ENCODE data around the gene TPSAB1. TPM values are rescaled to one million over a fixed set of nuclear protein-coding genes. Genes with fewer than 3 reads are reported as not detected.
"Not testable (repeated sequence)": the region's sequence is repeated elsewhere in the genome, so short reads cannot be mapped to it uniquely, and the experiment has no call there.

Gene TPSAB1
- total RNA-seq, 1 experiment from 2014 or later: not detected

DNA sequence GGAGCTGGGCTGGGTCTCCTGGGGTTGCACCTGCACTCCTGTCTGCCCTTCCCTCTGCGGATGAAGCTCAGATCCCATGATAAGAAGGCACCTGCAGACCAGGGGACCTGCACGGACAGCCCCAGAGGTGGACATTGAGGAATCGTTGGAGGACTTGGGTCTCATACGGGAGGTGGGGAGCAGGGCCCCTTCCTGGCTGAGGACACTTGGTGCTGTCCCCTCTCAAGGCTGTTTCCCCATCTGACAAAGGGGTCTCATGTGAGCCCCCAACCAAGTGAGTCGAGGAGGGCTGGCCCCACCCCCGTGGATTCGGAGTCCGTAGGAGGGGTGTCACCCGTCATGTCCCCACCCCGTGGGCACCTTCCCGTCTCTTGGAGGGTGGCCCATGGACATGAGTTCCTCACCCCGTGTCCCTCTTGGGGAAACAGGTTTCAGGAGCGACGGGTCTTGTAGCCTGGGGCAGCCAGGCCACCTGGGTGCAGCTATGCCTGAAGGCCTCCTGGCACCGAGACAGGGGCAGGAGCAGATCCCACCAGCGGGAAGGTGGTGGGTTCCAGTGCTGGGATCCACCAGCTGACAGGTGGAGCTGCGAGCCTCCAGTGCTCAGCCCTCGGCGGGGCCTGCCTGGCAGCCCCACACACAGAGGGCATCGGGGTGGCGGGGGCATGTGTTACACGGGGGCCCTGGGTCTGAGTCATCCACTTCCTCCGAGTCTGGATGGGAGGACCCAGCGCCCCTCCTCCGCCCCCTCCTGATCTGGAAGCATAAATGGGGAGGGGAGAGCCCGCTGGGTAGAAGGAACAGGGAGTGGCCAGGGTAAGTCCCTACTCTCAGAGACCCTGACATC, 15.0 kb downstream of the TPSAB1 start, which contains the start of gene TPSD1:
Gene TPSD1 (plus strand): TSS at position 794 of the 847 bp plus-strand sequence. CDS start 212 bp downstream, outside the sequence.
- H3K9me3 ChIP-seq (ENCODE audit: control insufficient read depth, insufficient read depth, low read depth, low read length); ATAC-seq; in situ Hi-C loops (cut with HindIII; ENCODE audit: low pct_unique_long_range_greater_than_20kb, low sequenced_read_pairs); BruUV-seq (replicated peaks); intact Hi-C loops (cut with micrococcal nuclease; ENCODE audit: unreplicated experiment); H3K4me1 ChIP-seq (ENCODE audit: control insufficient read depth, insufficient read depth, low read length); CTCF ChIA-PET; H3K27me3 ChIP-seq (ENCODE audit: control insufficient read depth, insufficient read depth, low read length); H3K36me3 ChIP-seq (ENCODE audit: control insufficient read depth, insufficient read depth, low read length); POLR2A ChIA-PET; DNase-seq (ENCODE audit: low read depth, low spot score); H3K27ac ChIP-seq (ENCODE audit: low read length); H3K4me3 ChIP-seq (ENCODE audit: low read depth in 2 of 2, low read length in 2 of 2): not testable (repeated sequence)

GRCh38 chr16:1256296-1256873, 15.9 kb downstream of the TPSAB1 start:
- intact Hi-C loops (cut with micrococcal nuclease; ENCODE audit: unreplicated experiment); H3K27ac ChIP-seq (ENCODE audit: low read length); BruUV-seq (replicated peaks); DNase-seq (ENCODE audit: low read depth, low spot score); H3K27me3 ChIP-seq (ENCODE audit: control insufficient read depth, insufficient read depth, low read length); in situ Hi-C loops (cut with HindIII; ENCODE audit: low pct_unique_long_range_greater_than_20kb, low sequenced_read_pairs); CTCF ChIA-PET; H3K4me3 ChIP-seq (ENCODE audit: low read depth in 2 of 2, low read length in 2 of 2); POLR2A ChIA-PET; H3K36me3 ChIP-seq (ENCODE audit: control insufficient read depth, insufficient read depth, low read length); ATAC-seq; H3K9me3 ChIP-seq (ENCODE audit: control insufficient read depth, insufficient read depth, low read depth, low read length); H3K4me1 ChIP-seq (ENCODE audit: control insufficient read depth, insufficient read depth, low read length): not testable (repeated sequence)

DNA sequence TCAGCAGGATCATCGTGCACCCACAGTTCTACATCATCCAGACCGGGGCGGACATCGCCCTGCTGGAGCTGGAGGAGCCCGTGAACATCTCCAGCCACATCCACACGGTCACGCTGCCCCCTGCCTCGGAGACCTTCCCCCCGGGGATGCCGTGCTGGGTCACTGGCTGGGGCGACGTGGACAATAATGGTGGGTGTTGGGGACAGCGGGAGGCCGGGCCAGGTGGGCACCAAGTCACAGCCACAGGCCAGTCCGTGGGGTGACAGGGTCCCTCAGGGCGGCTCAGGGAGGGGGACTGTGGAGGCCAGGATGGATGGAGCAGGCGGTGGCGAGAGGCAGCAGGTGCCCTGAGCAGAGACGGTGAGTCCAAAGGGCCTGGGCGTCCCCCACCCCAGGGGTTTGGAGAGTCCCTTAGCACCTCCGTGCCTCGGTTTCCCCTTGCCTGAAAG, 16.4 kb downstream of the TPSAB1 start:
- H3K4me1 ChIP-seq (ENCODE audit: control insufficient read depth, insufficient read depth, low read length): no peaks in the 10 kb centered on the region; the same call in 1 of the 2 replicates
- H3K36me3 ChIP-seq (ENCODE audit: control insufficient read depth, insufficient read depth, low read length): no peaks in the 10 kb centered on the region
- intact Hi-C loops (cut with micrococcal nuclease; ENCODE audit: unreplicated experiment): no loop called here
- in situ Hi-C loops (cut with HindIII; ENCODE audit: low pct_unique_long_range_greater_than_20kb, low sequenced_read_pairs): no loop called here
- DNase-seq (ENCODE audit: low read depth, low spot score) (no peak), ATAC-seq (no peak)
- ChIA-PET CTCF (no interaction called here), POLR2A (no interaction called here)
- no TSS peak for BruUV-seq (replicated peaks)
- no peak overlapping the region for H3K27ac ChIP-seq (ENCODE audit: low read length)
- no peak overlapping the region for H3K4me3 ChIP-seq (ENCODE audit: low read depth in 2 of 2, low read length in 2 of 2)
- no peaks in the 10 kb centered on the region for H3K27me3 ChIP-seq (ENCODE audit: control insufficient read depth, insufficient read depth, low read length)
- no peaks in the 10 kb centered on the region for H3K9me3 ChIP-seq (ENCODE audit: control insufficient read depth, insufficient read depth, low read depth, low read length)
- TF ChIP-seq, protein P1, sequence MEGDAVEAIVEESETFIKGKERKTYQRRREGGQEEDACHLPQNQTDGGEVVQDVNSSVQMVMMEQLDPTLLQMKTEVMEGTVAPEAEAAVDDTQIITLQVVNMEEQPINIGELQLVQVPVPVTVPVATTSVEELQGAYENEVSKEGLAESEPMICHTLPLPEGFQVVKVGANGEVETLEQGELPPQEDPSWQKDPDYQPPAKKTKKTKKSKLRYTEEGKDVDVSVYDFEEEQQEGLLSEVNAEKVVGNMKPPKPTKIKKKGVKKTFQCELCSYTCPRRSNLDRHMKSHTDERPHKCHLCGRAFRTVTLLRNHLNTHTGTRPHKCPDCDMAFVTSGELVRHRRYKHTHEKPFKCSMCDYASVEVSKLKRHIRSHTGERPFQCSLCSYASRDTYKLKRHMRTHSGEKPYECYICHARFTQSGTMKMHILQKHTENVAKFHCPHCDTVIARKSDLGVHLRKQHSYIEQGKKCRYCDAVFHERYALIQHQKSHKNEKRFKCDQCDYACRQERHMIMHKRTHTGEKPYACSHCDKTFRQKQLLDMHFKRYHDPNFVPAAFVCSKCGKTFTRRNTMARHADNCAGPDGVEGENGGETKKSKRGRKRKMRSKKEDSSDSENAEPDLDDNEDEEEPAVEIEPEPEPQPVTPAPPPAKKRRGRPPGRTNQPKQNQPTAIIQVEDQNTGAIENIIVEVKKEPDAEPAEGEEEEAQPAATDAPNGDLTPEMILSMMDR (IDR thresholded peaks at IDR 0.05): no peak
- TF ChIP-seq, protein P2, sequence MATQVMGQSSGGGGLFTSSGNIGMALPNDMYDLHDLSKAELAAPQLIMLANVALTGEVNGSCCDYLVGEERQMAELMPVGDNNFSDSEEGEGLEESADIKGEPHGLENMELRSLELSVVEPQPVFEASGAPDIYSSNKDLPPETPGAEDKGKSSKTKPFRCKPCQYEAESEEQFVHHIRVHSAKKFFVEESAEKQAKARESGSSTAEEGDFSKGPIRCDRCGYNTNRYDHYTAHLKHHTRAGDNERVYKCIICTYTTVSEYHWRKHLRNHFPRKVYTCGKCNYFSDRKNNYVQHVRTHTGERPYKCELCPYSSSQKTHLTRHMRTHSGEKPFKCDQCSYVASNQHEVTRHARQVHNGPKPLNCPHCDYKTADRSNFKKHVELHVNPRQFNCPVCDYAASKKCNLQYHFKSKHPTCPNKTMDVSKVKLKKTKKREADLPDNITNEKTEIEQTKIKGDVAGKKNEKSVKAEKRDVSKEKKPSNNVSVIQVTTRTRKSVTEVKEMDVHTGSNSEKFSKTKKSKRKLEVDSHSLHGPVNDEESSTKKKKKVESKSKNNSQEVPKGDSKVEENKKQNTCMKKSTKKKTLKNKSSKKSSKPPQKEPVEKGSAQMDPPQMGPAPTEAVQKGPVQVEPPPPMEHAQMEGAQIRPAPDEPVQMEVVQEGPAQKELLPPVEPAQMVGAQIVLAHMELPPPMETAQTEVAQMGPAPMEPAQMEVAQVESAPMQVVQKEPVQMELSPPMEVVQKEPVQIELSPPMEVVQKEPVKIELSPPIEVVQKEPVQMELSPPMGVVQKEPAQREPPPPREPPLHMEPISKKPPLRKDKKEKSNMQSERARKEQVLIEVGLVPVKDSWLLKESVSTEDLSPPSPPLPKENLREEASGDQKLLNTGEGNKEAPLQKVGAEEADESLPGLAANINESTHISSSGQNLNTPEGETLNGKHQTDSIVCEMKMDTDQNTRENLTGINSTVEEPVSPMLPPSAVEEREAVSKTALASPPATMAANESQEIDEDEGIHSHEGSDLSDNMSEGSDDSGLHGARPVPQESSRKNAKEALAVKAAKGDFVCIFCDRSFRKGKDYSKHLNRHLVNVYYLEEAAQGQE (IDR thresholded peaks at IDR 0.05; ENCODE audit: insufficient read depth in 1 of 2, low read depth in 2 of 2, low read length in 1 of 2): no peak
- TF ChIP-seq TCF7L2 (IDR thresholded peaks at IDR 0.05; ENCODE audit: low read depth, low read length): no peak
- no peak for TF ChIP-seq SIN3A (IDR thresholded peaks at IDR 0.05; ENCODE audit: borderline replicate concordance, insufficient read depth, low read depth, low read length)
